Parathyroid adenoma (tissue), 2 donors: ENCODE results near the gene LRRC36.

ENCODE experiments used
- H2AFZ ChIP-seq: fragments of 300-600 bp; sonication (generic); one replicate; pipeline ENCODE4 v1.7.0; 2017; ENCODE audit warnings: antibody characterized with exemption, mild to moderate bottlenecking
- H3K27ac ChIP-seq: fragments of 300-600 bp; sonication (generic); one replicate; pipeline ENCODE4 v1.7.0; 2017
- H3K27me3 ChIP-seq: fragments of 300-600 bp; sonication (generic); one replicate; pipeline ENCODE4 v1.7.0; 2017; ENCODE audit warnings: low read length; ENCODE audit not compliant: control insufficient read depth, insufficient read depth
- H3K36me3 ChIP-seq: fragments of 300-600 bp; sonication (generic); one replicate; pipeline ENCODE4 v1.7.0; 2017; ENCODE audit warnings: low read length; ENCODE audit not compliant: control insufficient read depth, insufficient read depth
- H3K4me1 ChIP-seq: fragments of 300-600 bp; sonication (generic); one replicate; pipeline ENCODE4 v1.7.0; 2017; ENCODE audit warnings: control low read depth
- H3K4me2 ChIP-seq: fragments of 300-600 bp; sonication (generic); one replicate; pipeline ENCODE4 v1.7.0; 2017; ENCODE audit warnings: low read length
- H3K4me3 ChIP-seq: fragments of 300-600 bp; sonication (generic); one replicate; pipeline ENCODE4 v1.7.0; 2017; ENCODE audit warnings: low read depth, low read length
- H3K79me2 ChIP-seq: fragments of 300-600 bp; sonication (generic); one replicate; pipeline ENCODE4 v1.7.0; 2017; ENCODE audit warnings: control low read depth
- H3K9ac ChIP-seq: fragments of 300-600 bp; sonication (generic); one replicate; pipeline ENCODE4 v1.7.0; 2017; ENCODE audit warnings: mild to moderate bottlenecking
- H3K9me3 ChIP-seq: fragments of 300-600 bp; sonication (generic); one replicate; pipeline ENCODE4 v1.7.0; 2017; ENCODE audit warnings: low read length; ENCODE audit not compliant: control insufficient read depth
- CTCF ChIP-seq: fragments of 300-600 bp; sonication (generic); IDR thresholded peaks from one replicate; pipeline ENCODE4 v1.7.0; 2017; ENCODE audit warnings: antibody characterized with exemption, mild to moderate bottlenecking
- donor health status: primary hyperparathyroidism.

Gene LRRC36

GRCh38 chr16:67423015-67423414 lies 96.4 kb downstream of the LRRC36 start:
- Histone ChIP-seq H3K27me3 (no peaks in the 10 kb centered on the region), H3K9ac (no peak overlapping the region), H3K9me3 (no peaks in the 10 kb centered on the region), H3K4me3 (no peak overlapping the region), H3K4me1 (peaks cover 12% of the 10 kb centered on the region), H3K4me2 (peak overlapping the region; percentile 49), H3K79me2 (no peaks in the 10 kb centered on the region), H3K27ac (no peak overlapping the region), H3K36me3 (no peaks in the 10 kb centered on the region), H2AFZ (no peak overlapping the region)
- no peak for TF ChIP-seq CTCF

- Histone ChIP-seq H3K27ac (peak overlapping the region; percentile 33), H3K9ac (no peak overlapping the region), H2AFZ (no peak overlapping the region), H3K36me3 (no peaks in the 10 kb centered on the region), H3K4me3 (no peak overlapping the region), H3K4me1 (peaks cover 14% of the 10 kb centered on the region), H3K4me2 (peak overlapping the region; percentile 49), H3K9me3 (no peaks in the 10 kb centered on the region), H3K79me2 (no peaks in the 10 kb centered on the region), H3K27me3 (no peaks in the 10 kb centered on the region)
- no peak for TF ChIP-seq CTCF
These were observed 97.1 kb downstream of the LRRC36 start for GRCh38 chr16:67423611-67424260.

- H3K4me2 ChIP-seq = peak overlapping the region; percentile 49
- H3K9ac ChIP-seq = no peak overlapping the region
- no peaks in the 10 kb centered on the region for H3K36me3 ChIP-seq
- H3K9me3 ChIP-seq = no peaks in the 10 kb centered on the region
- H3K4me3 ChIP-seq = no peak overlapping the region
- peaks cover 13% of the 10 kb centered on the region for H3K4me1 ChIP-seq
- no peak overlapping the region for H2AFZ ChIP-seq
- no peaks in the 10 kb centered on the region for H3K79me2 ChIP-seq
- H3K27ac ChIP-seq = peak overlapping the region; percentile 33
- no peaks in the 10 kb centered on the region for H3K27me3 ChIP-seq
- TF ChIP-seq CTCF = no peak
These were observed 97.6 kb downstream of the LRRC36 start for GRCh38 chr16:67424261-67424615.

GRCh38 chr16:67425061-67425460 lies 98.4 kb downstream of the LRRC36 start:
- no peaks in the 10 kb centered on the region for H3K79me2 ChIP-seq
- H3K4me3 ChIP-seq = no peak overlapping the region
- H3K4me1 ChIP-seq = peaks cover 10% of the 10 kb centered on the region
- H3K9me3 ChIP-seq = no peaks in the 10 kb centered on the region
- H3K4me2 ChIP-seq = no peak overlapping the region
- H2AFZ ChIP-seq = no peak overlapping the region
- H3K27me3 ChIP-seq = no peaks in the 10 kb centered on the region
- no peak overlapping the region for H3K9ac ChIP-seq
- H3K36me3 ChIP-seq = no peaks in the 10 kb centered on the region
- no peak for TF ChIP-seq CTCF
- no peak overlapping the region for H3K27ac ChIP-seq

GRCh38 chr16:67425580-67425979 lies 99.0 kb downstream of the LRRC36 start:
- TF ChIP-seq CTCF = no peak
- H3K4me1 ChIP-seq = peaks cover 13% of the 10 kb centered on the region
- no peak overlapping the region for H2AFZ ChIP-seq
- no peaks in the 10 kb centered on the region for H3K36me3 ChIP-seq
- no peaks in the 10 kb centered on the region for H3K9me3 ChIP-seq
- no peaks in the 10 kb centered on the region for H3K79me2 ChIP-seq
- H3K27me3 ChIP-seq = no peaks in the 10 kb centered on the region
- H3K27ac ChIP-seq = no peak overlapping the region
- H3K9ac ChIP-seq = no peak overlapping the region
- no peak overlapping the region for H3K4me3 ChIP-seq
- no peak overlapping the region for H3K4me2 ChIP-seq
